Measurements from ENCODE around the gene TRAF4. TPM values are rescaled to one million over a fixed set of nuclear protein-coding genes. Genes with fewer than 3 reads are reported as not detected.
A peak's percentile ranks its signal among the peaks of the same experiment; 100 is the strongest.

Gene TRAF4
- total and polyA plus RNA-seq, 9 of the 15 experiments (the other 6 are each of a cell fraction or from before 2014, with no cell fraction given): 2.4 to 147 (median 72.4) TPM

DNA sequence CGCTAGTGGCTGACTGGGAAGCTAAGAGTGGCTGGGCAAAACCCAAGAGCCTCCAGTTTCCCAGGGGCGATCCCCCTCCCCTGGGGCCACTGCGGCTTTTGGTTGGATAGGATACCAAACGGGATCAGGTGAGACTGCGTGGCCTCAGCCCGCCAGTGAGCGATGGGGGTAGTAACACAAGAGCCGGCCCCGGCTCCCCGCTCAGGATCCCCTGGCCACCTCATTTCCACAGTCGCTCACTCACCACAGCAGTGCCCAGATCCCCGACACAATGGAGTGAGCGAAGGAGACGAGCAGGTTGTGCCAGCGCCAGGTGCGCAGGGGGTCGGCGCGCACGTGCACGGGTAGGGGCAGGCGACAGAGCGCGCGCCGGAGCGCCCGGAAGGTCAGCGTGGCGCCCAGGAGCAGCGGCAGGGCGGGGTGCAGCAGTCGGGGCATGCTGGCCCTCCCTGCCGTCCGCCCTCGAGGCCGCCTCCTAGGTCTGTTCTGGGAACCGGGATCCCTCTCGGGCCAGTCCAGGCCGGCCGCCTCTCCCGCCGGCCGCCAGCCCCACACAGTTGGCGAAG is 18.1 kb upstream of the TRAF4 start (continued):
- TF ChIP-seq ZNF518B (CRISPR knock-in tag; IDR thresholded peaks at IDR 0.05) (no peak), CTCF (IDR thresholded peaks at IDR 0.05 in 2 of 3, conservative IDR thresholded peaks at IDR 0.05 in 1 of 3; ENCODE audit: insufficient read depth in 2 of 3, low read depth in 1 of 3, low read length in 3 of 3) (no peak), ZSCAN29 (IDR thresholded peaks at IDR 0.05) (peak; percentile 62; the same call in 1 of the 2 replicates), ZNF444 (CRISPR knock-in tag; IDR thresholded peaks at IDR 0.05) (no peak), NONO (IDR thresholded peaks at IDR 0.05; ENCODE audit: low read depth in 2 of 2, low read length in 1 of 2) (peak in 1 of 2 experiments; percentile 72; a peak in 1 of 4 replicates), HEY1 (CRISPR knock-in tag; IDR thresholded peaks at IDR 0.05; ENCODE audit: borderline replicate concordance) (no peak), ZNF639 (CRISPR knock-in tag; conservative IDR thresholded peaks at IDR 0.05 in 1 of 2, IDR thresholded peaks at IDR 0.05 in 1 of 2) (peak in 1 of 2 experiments; percentile 60; a peak in 1 of 4 replicates), NFE2 (IDR thresholded peaks at IDR 0.05; ENCODE audit: low read depth) (no peak), ZNF174 (CRISPR knock-in tag; IDR thresholded peaks at IDR 0.05) (no peak), ATF4 (CRISPR knock-in tag; IDR thresholded peaks at IDR 0.05) (no peak)
- TF ChIP-seq, protein P1, sequence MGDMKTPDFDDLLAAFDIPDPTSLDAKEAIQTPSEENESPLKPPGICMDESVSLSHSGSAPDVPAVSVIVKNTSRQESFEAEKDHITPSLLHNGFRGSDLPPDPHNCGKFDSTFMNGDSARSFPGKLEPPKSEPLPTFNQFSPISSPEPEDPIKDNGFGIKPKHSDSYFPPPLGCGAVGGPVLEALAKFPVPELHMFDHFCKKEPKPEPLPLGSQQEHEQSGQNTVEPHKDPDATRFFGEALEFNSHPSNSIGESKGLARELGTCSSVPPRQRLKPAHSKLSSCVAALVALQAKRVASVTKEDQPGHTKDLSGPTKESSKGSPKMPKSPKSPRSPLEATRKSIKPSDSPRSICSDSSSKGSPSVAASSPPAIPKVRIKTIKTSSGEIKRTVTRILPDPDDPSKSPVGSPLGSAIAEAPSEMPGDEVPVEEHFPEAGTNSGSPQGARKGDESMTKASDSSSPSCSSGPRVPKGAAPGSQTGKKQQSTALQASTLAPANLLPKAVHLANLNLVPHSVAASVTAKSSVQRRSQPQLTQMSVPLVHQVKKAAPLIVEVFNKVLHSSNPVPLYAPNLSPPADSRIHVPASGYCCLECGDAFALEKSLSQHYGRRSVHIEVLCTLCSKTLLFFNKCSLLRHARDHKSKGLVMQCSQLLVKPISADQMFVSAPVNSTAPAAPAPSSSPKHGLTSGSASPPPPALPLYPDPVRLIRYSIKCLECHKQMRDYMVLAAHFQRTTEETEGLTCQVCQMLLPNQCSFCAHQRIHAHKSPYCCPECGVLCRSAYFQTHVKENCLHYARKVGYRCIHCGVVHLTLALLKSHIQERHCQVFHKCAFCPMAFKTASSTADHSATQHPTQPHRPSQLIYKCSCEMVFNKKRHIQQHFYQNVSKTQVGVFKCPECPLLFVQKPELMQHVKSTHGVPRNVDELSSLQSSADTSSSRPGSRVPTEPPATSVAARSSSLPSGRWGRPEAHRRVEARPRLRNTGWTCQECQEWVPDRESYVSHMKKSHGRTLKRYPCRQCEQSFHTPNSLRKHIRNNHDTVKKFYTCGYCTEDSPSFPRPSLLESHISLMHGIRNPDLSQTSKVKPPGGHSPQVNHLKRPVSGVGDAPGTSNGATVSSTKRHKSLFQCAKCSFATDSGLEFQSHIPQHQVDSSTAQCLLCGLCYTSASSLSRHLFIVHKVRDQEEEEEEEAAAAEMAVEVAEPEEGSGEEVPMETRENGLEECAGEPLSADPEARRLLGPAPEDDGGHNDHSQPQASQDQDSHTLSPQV (IDR thresholded peaks at IDR 0.05): no peak
- TF ChIP-seq, protein P2, sequence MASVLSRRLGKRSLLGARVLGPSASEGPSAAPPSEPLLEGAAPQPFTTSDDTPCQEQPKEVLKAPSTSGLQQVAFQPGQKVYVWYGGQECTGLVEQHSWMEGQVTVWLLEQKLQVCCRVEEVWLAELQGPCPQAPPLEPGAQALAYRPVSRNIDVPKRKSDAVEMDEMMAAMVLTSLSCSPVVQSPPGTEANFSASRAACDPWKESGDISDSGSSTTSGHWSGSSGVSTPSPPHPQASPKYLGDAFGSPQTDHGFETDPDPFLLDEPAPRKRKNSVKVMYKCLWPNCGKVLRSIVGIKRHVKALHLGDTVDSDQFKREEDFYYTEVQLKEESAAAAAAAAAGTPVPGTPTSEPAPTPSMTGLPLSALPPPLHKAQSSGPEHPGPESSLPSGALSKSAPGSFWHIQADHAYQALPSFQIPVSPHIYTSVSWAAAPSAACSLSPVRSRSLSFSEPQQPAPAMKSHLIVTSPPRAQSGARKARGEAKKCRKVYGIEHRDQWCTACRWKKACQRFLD (CRISPR knock-in tag; IDR thresholded peaks at IDR 0.05): no peak

All from K562 (cell line).